Panc1 (cell line): ENCODE measurements around the gene DDX46. TPM values are rescaled to one million over a fixed set of nuclear protein-coding genes. Genes with fewer than 3 reads are reported as not detected.

ENCODE experiments used
- ATAC-seq: fragments of 200-7000 bp; cut with Tn5 transposase; 2 replicates; pipeline ENCODE4 v1.9.1; 2020; ENCODE audit warnings: mild to moderate bottlenecking, moderate library complexity
- Bru-seq: library from RNA; stranded (reverse); fragments of 400-500 nt; gene quantifications from one replicate; lab custom pipeline; 2021; lab: Mats Ljungman, UMichigan
- BruChase-seq, 2 experiments: library from RNA; stranded (reverse); fragments of 400-500 nt; gene quantifications; one replicate each; lab custom pipeline; 2021; lab: Mats Ljungman, UMichigan
- BruUV-seq: library from RNA; stranded (reverse); fragments of 400-500 nt; replicated peaks from 2 replicates; lab custom pipeline; 2021; lab: Mats Ljungman, UMichigan
- CTCF ChIA-PET: fragments of 300-600 bp; sonication (Branson Sonifier 250); formaldehyde crosslinking; loops from one replicate; lab custom pipeline; 2022; ENCODE audit warnings: antibody characterized with exemption; lab: Charles Lee
- POLR2A ChIA-PET: fragments of 300-600 bp; sonication (Branson Sonifier 250); formaldehyde crosslinking; loops from one replicate; lab custom pipeline; 2022; ENCODE audit warnings: antibody characterized with exemption; lab: Charles Lee
- DNase-seq: peaks from one replicate; pipeline ENCODE4 v3.0.0-alpha.2; 2010; ENCODE audit warnings: low read depth, low spot score
- H3K27ac ChIP-seq: 2 replicates; pipeline ENCODE4 v1.5.1; 2011; ENCODE audit warnings: mild to moderate bottlenecking, low read length, inconsistent platforms
- H3K27me3 ChIP-seq: fragments of 200-500 bp; sonication (Bioruptor generic); 2 replicates; pipeline ENCODE4 v1.6.0; 2014; ENCODE audit warnings: low read length, inconsistent platforms; ENCODE audit not compliant: control insufficient read depth, insufficient read depth
- H3K36me3 ChIP-seq: fragments of 200-500 bp; sonication (Bioruptor generic); 2 replicates; pipeline ENCODE4 v1.5.1; 2014; ENCODE audit warnings: inconsistent platforms, mild to moderate bottlenecking, low read length, moderate library complexity; ENCODE audit not compliant: control insufficient read depth, insufficient read depth
- H3K4me1 ChIP-seq: 2 replicates; pipeline ENCODE4 v1.5.1; 2011; ENCODE audit warnings: inconsistent platforms, mild to moderate bottlenecking, low read length, moderate library complexity; ENCODE audit not compliant: control insufficient read depth, insufficient read depth
- H3K4me3 ChIP-seq, 2 experiments: 2 replicates each; pipeline ENCODE4 v1.5.1; 2011 to 2012; ENCODE audit warnings: low read depth in 2 of 2, low read length in 2 of 2, mild to moderate bottlenecking in 2 of 2, inconsistent platforms in 1 of 2, moderate library complexity in 1 of 2
- H3K9me3 ChIP-seq: fragments of 200-500 bp; sonication (Bioruptor generic); 2 replicates; pipeline ENCODE4 v1.5.1; 2014; ENCODE audit warnings: low read depth, mild to moderate bottlenecking, inconsistent platforms, low read length, moderate library complexity; ENCODE audit not compliant: control insufficient read depth, insufficient read depth
- CTCF ChIP-seq: fragments of 450-650 bp; IDR thresholded peaks from 2 replicates; pipeline ENCODE4 v1.5.1; 2017; ENCODE audit warnings: mild to moderate bottlenecking
- POLR2AphosphoS5 ChIP-seq: IDR thresholded peaks from 2 replicates; pipeline ENCODE4 v1.6.1; 2012; ENCODE audit warnings: mild to moderate bottlenecking, low read depth, low read length, moderate library complexity
- REST ChIP-seq, 2 experiments: IDR thresholded peaks; 2 replicates each; pipeline ENCODE4 v1.6.1; 2011 to 2012; ENCODE audit warnings: low read depth in 2 of 2, control low read depth in 1 of 2, low read length in 1 of 2, mild to moderate bottlenecking in 1 of 2, moderate library complexity in 1 of 2; ENCODE audit not compliant: insufficient read depth in 1 of 2
- SIN3A ChIP-seq: IDR thresholded peaks from 2 replicates; pipeline ENCODE4 v1.6.1; 2012; ENCODE audit warnings: low read depth, mild to moderate bottlenecking, low read length, moderate library complexity, borderline replicate concordance; ENCODE audit not compliant: insufficient read depth
- TCF7L2 ChIP-seq: IDR thresholded peaks from 2 replicates; pipeline ENCODE4 v1.6.1; 2011; ENCODE audit warnings: mild to moderate bottlenecking, low read depth, low read length, inconsistent platforms
- in situ Hi-C: cut with HindIII; loops from 2 replicates; pipeline ENCODE4 v1.10.0; 2016; ENCODE audit warnings: low sequenced_read_pairs, low pct_unique_long_range_greater_than_20kb
- intact Hi-C: fragments of 100-400 bp; cut with micrococcal nuclease; formaldehyde crosslinking; loops from one replicate; pipeline ENCODE4 v1.10.0; 2022; ENCODE audit not compliant: unreplicated experiment
- long read RNA-seq: library from polyadenylated mRNA; unstranded; transcript quantifications from one replicate; pipeline ENCODE4 v2.0.0, GENCODE V29; 2021; ENCODE audit not compliant: unreplicated experiment
- polyA plus RNA-seq: library from polyadenylated mRNA; unstranded; fragments of >200 nt; gene quantifications from one replicate; pipeline ENCODE4 v1.2.1, GENCODE V29; 2012; ENCODE audit warnings: missing spikeins; ENCODE audit not compliant: insufficient read length
- total RNA-seq: library from RNA; stranded (reverse); gene quantifications from one replicate; pipeline ENCODE4 v1.2.1, GENCODE V29; 2021; ENCODE audit not compliant: unreplicated experiment

Gene DDX46
- total RNA-seq = 90.8 TPM
- polyA plus RNA-seq = 50.6 TPM
- percentile 90 among the genes with signal in this experiment for Bru-seq, nascent RNA
- percentile 91 among the genes with signal in this experiment for BruChase-seq, experiment 1, labeled RNA remaining after a 2-hour chase
- percentile 94 among the genes with signal in this experiment for BruChase-seq, experiment 2, labeled RNA remaining after a 6-hour chase
- long read RNA-seq, full-length matches to known transcripts = 58 of 184 reads
- long read RNA-seq, partial matches to known transcripts = 109 of 184 reads
- long read RNA-seq, other reads (novel, unspliced or antisense) = 17 of 184 reads

GRCh38 chr5:134758504-134759341 is at the start of gene DDX46:
Gene DDX46, plus strand, starts transcription at chr5:134758779. Its CDS starts 160 bp downstream, at chr5:134758939.
- intact Hi-C loops (no loop called here), in situ Hi-C loops (no loop called here)
- no TSS peak for BruUV-seq
- Histone ChIP-seq H3K27me3 (no peaks in the 10 kb centered on the region), H3K9me3 (no peaks in the 10 kb centered on the region), H3K36me3 (no peaks in the 10 kb centered on the region), H3K4me1 (peaks cover 14% of the 10 kb centered on the region), H3K27ac (peak within 1 kb of the TSS; percentile 86), H3K4me3 (peak within 1 kb of the TSS; percentile 82 to 95)
- peak; percentile 99 for ATAC-seq
- ChIA-PET POLR2A (interaction anchor here (1.4 kb wide), 1 partner anchor 20 kb away, joined by 8 read pairs; the partner anchor contains the start of gene CAMLG), CTCF (interaction anchor here (0.5 to 1.4 kb wide), 3 partner anchors 23 to 147 kb away, joined by 4 to 5 read pairs (median 5); no protein-coding TSS in a partner anchor)
- DNase-seq = peak; percentile 81
- TF ChIP-seq CTCF (peak; percentile 96), REST (IDR thresholded peaks at IDR 0.05; ENCODE audit: insufficient read depth in 1 of 2, low read depth in 2 of 2, low read length in 1 of 2) (0 out of 4 replicates have a peak, but pooled peaks of 1 of the 2 experiments have one; percentile 25), POLR2AphosphoS5 (peak; percentile 97), TCF7L2 (peak; percentile 81), SIN3A (peak; percentile 71; the same call in 1 of the 2 replicates)

- ATAC-seq = no peak
- POLR2A ChIA-PET = no interaction called here
- Histone ChIP-seq H3K27me3 (no peaks in the 10 kb centered on the region), H3K36me3 (no peaks in the 10 kb centered on the region; the same call in 1 of the 2 replicates), H3K4me1 (no peaks in the 10 kb centered on the region), H3K27ac (no peak overlapping the region), H3K9me3 (no peaks in the 10 kb centered on the region), H3K4me3 (no peak overlapping the region)
- in situ Hi-C loops (no loop called here), intact Hi-C loops (no loop called here)
- no TSS peak for BruUV-seq
- TF ChIP-seq CTCF (no peak), REST (IDR thresholded peaks at IDR 0.05; ENCODE audit: insufficient read depth in 1 of 2, low read depth in 2 of 2, low read length in 1 of 2) (no peak), TCF7L2 (no peak), POLR2AphosphoS5 (no peak), SIN3A (no peak)
- no peak for DNase-seq
- CTCF ChIA-PET = no interaction called here
Measured at GRCh38 chr5:134714120-134714519, 44.5 kb upstream of the DDX46 start.
